GM10266 (cell line): ENCODE results near the gene MICAL2.

Experiments
- DNase-seq: peaks from one replicate; pipeline ENCODE4 v3.0.0; 2012; ENCODE audit errors: extremely low spot score
- TF ChIP-seq, protein P1 (sequence below): IDR thresholded peaks from 2 replicates; pipeline ENCODE4 v1.5.1; 2012; ENCODE audit warnings: mild to moderate bottlenecking, low read depth; ENCODE audit not compliant: control insufficient read depth, insufficient read depth; ENCODE audit errors: missing control alignments

The MICAL2 gene

DNA sequence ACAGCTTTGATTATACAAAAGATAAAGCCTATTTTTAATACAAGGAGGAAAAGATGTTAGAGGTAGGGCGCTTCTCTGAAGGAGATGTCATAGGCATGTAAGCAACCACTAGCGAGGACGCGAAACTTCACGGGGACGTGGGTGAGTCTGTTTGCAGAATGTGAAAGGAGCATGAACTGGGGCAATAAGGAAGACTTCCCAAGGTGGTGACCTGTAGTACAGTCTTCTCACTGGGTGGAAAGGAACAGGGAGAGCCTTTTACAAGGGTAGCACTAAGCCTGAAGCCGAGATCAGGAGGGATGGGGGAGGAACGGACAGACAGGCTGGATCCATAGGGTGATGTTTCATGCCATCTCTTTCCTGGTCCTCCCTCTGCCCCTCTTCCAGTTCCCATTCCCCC, 10.0 kb upstream of the MICAL2 start:
- no peak for DNase-seq
- TF ChIP-seq, protein P1, sequence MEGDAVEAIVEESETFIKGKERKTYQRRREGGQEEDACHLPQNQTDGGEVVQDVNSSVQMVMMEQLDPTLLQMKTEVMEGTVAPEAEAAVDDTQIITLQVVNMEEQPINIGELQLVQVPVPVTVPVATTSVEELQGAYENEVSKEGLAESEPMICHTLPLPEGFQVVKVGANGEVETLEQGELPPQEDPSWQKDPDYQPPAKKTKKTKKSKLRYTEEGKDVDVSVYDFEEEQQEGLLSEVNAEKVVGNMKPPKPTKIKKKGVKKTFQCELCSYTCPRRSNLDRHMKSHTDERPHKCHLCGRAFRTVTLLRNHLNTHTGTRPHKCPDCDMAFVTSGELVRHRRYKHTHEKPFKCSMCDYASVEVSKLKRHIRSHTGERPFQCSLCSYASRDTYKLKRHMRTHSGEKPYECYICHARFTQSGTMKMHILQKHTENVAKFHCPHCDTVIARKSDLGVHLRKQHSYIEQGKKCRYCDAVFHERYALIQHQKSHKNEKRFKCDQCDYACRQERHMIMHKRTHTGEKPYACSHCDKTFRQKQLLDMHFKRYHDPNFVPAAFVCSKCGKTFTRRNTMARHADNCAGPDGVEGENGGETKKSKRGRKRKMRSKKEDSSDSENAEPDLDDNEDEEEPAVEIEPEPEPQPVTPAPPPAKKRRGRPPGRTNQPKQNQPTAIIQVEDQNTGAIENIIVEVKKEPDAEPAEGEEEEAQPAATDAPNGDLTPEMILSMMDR: no peak

DNA sequence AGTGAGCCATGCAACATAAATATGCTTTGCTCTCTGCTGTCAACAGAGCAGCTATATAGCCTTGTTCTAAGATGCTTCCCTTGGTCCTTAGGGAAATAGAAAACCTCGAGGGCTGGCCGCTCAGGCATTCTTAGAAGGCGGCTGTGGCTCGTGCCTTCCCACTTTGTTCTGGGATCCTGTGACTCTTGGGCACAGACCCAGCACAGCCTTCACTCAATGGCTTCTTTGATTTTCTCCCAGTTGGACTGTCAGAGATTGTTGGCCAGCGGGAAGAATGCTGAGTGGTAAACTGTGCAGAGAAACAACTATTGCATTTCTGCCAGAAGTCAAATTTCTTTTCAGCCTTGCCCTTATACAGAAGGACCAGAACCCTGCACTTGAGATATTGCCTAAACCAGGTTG, 9.5 kb upstream of the MICAL2 start:
- TF ChIP-seq, protein P1: no peak
- DNase-seq: no peak

DNA sequence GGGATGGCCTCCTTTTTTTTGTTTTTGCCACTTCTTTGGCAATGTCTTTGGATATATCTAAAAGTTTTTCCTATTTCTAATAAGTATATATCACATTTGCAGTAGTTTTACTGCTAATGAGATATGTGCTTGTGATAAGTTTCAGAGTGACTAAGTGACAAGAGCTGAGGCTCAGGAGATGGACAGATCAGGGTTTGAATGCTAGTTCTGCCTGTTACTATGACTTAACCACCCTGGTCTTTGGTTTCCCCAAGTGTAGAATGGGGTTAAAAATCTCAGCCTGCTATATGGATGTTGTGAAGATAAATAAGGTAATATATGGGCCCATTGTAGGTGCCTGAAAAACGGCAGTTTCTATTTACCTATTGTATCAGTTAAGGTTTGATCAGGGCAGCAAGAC, 9.1 kb upstream of the MICAL2 start:
- TF ChIP-seq, protein P1: no peak
- no peak for DNase-seq

DNA sequence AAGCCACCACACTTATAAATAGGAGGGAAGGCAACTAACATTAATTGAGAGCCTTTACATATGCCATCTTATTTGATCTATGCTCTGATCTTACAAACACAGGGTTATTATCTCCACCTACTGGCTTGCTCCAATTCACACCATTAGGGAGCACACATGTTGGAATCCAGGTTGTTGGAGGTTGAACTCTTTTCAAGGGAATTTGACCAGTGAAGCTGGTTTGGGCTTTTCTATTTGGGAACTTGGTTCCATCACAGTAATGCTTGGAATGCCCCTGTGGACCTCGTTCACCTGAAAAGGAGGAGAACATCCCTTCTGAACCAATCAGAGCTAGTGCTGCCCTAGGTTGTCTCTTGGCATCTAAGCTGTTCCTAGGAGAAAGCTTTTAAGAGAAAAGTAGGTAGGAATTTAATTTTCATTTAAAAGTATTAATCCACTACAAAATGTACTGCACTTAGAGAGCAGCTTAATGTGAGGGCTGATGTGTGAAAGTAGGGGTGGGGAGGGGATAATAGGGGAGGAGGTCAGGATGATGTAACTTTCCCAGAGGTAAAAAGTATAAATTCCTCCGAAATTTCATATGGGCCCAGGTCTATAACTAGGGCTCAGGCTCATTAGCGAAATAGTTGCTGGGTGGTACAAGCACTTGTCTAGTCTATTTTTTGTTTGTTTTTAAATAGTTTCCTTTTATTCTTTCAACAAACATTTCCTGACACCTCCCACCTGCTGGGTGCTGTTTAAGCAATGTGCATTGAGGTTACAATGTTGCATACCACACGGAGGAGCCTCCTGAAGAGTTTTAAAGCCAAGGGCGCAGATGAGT, 7.6 kb upstream of the MICAL2 start:
- no peak for DNase-seq
- TF ChIP-seq, protein P1: no peak

DNA sequence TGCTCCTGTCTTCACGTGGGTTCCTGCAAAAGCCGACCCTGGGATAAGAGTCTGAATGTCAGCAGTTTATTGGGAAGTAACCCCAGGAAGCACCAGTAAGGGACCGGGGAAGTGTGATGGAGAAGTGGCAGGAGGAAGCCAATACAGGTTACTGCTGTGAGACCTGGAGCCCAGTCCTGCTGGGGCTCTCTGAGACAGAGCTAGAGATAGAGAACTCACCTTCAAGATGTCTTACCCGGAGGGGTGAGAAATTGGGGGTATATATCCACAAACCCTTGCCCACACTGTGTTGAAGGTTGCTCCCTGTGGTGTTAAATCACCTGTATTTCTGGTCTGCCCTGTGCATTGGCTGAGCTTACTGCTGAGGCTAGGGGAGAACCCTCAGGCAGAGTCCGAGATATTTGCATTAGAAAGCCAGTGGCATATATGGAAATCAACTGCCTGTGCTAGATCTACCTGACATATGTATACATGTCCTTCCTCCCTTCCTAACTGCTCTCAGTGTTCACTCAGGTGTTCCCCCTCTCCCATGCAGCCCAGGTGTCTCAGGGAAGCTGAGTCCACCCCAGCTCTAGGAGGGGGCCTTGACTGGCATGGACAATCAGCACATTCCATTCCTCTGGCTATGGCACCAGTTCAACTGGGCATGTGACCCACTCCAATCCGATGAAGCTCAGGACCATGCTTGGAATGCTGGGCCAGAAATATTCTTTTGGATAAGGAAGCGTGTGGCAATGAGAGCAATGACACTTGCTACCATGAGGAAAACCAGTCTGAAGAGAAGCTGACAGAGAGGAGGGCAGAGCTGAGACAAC, 6.8 kb upstream of the MICAL2 start:
- DNase-seq: no peak
- TF ChIP-seq, protein P1: no peak

DNA sequence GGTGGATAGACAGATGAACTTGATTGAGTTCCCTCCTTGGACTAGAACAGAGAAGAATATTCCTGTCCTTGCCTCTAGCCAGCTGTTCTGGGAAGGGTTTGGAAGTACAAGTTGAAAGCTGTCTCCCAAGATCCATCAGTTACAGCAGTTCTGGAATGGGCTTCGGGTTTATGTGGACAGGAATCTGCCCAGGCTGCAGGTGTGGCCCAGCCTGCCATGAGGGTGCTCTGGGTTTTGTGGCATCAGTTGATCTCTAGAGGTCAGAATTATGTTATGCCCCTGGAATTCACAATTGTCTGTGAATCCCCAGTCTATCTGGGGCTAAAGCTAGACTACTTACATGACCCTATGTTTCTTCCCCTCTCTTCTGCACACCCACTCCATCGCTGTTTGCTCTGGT, 4.9 kb upstream of the MICAL2 start:
- TF ChIP-seq, protein P1: no peak
- no peak for DNase-seq

DNA sequence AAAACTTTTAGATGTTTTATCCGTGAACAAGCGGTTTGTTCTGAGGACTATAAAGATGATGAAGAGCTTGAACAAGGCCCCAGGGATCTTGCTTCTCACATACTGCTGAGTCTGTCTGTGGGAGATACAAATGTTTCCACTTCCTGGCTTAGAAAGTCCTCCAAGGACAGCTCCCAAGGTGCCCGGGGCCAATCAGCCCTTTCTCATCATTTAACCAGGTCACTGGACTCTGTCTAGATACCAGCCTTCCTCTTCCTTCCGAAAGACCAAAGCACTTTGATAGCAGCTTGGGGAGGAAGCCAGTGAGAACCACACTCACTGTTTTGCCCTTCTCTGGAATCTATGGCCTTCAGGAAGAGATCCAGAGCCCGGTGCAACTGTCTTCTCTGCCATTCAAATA, 4.3 kb upstream of the MICAL2 start:
- TF ChIP-seq, protein P1: no peak
- DNase-seq: no peak
